H1 (cell line): ENCODE results near the gene HAVCR2. TPM values are rescaled to one million over a fixed set of nuclear protein-coding genes. Genes with fewer than 3 reads are reported as not detected.

Experiments
- BACH1 ChIP-seq: IDR thresholded peaks from 2 replicates; pipeline ENCODE4 v1.6.1; 2012; ENCODE audit warnings: low read length, improper control_type of control experiment
- BCL11A ChIP-seq, 2 experiments: IDR thresholded peaks; one replicate each; pipeline ENCODE4 v1.6.1; 2011; ENCODE audit warnings: low read depth in 2 of 2, low read length in 2 of 2, mild to moderate bottlenecking in 2 of 2
- CHD7 ChIP-seq: fragments of 300-600 bp; sonication (generic); IDR thresholded peaks from 2 replicates; pipeline ENCODE4 v1.7.1; 2012; ENCODE audit warnings: low read length, moderate library complexity, mild to moderate bottlenecking, inconsistent platforms; ENCODE audit not compliant: insufficient replicate concordance
- CTCF ChIP-seq, 3 experiments: IDR thresholded peaks; 1 replicate in 2 of 3; 2 replicates in 1 of 3; pipeline versions ENCODE4 v1.5.1 to v1.6.1; 2011; ENCODE audit warnings: low read length in 3 of 3, mild to moderate bottlenecking in 3 of 3, inconsistent platforms in 2 of 3, low read depth in 1 of 3, moderate library complexity in 1 of 3; ENCODE audit not compliant: insufficient read depth in 1 of 3; ENCODE audit errors: control extremely low read depth in 1 of 3
- GTF2F1 ChIP-seq: IDR thresholded peaks from 2 replicates; pipeline ENCODE4 v1.6.1; 2012; ENCODE audit warnings: low read depth, low read length, improper control_type of control experiment, borderline replicate concordance
- JUND ChIP-seq: IDR thresholded peaks from 2 replicates; pipeline ENCODE4 v1.6.1; 2011; ENCODE audit warnings: mild to moderate bottlenecking, improper control_type of control experiment, low read length
- SIRT6 ChIP-seq: IDR thresholded peaks from one replicate; pipeline ENCODE4 v1.7.1; 2012; ENCODE audit warnings: low read length, inconsistent platforms
- SIX5 ChIP-seq: IDR thresholded peaks from 2 replicates; pipeline ENCODE4 v1.6.1; 2011; ENCODE audit warnings: mild to moderate bottlenecking, low read depth, low read length
- polyA plus RNA-seq, 7 experiments: library from polyadenylated mRNA; depleted of rRNA in 3 of 7; stranded (reverse) in 5 of 7; unstranded in 2 of 7; fragments of >200 nt in 5 of 7; fragments of 200-250 nt in 2 of 7; gene quantifications; 1 replicate in 5 of 7; 2 replicates in 1 of 7; 4 replicates in 1 of 7; pipeline versions ENCODE4 v1.2.1 to v1.2.3, GENCODE V29; 2011 to 2013; ENCODE audit warnings: missing spikeins in 2 of 7, mixed read lengths in 2 of 7
- total RNA-seq: library from RNA; stranded (reverse); fragmentation: NEBNext Ultra II Directional; extraction: Animal tissue kit (Norgen Biotek cat#: 25700); gene quantifications from 2 replicates; pipeline ENCODE4 v1.2.1, GENCODE V29; 2021

The HAVCR2 gene
- total and polyA plus RNA-seq, 2 of the 8 experiments (the other 6 are each of a cell fraction or from before 2014, with no cell fraction given): 0.03 TPM; not detected in 1

DNA sequence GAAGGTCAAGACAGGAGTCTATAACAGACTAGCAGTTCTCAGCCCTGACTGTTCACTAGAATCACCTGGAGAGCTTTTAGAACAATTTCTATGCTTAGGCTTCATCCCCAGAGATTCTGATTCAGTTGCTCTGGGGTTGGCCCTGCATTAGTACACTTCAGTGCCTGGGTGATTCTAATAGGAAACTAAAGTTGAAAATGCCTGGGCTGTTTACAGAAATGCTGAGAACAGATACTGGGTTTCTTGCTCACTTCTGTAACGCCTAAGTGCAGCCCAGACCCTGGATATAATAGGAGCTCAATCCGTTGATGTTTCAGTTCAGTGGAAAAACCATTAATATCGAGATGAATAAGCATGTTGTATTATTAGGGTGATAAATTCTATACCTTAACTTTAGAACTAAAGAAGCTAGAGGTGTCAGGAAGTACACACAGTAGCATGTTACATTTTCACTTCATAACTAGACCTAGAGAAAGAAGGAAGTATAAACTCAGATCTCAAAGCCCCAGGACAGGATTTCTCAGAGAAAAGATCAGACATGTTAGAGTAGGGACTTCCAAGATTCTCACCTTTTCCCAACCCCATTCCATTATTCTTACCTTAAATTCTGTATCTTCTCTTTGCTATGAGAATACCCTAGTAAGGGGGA, 20.4 kb downstream of the HAVCR2 start (continued):
- TF ChIP-seq CHD7: no peak
- TF ChIP-seq JUND: no peak
- TF ChIP-seq SIRT6: no peak
- TF ChIP-seq GTF2F1: no peak
- no peak for TF ChIP-seq SIX5
- no peak for TF ChIP-seq CTCF (IDR thresholded peaks at IDR 0.05; ENCODE audit: control extremely low read depth in 1 of 3, insufficient read depth in 1 of 3, low read depth in 1 of 3, low read length in 3 of 3)
- TF ChIP-seq BCL11A (IDR thresholded peaks at IDR 0.05; ENCODE audit: low read depth in 2 of 2, low read length in 2 of 2): no peak
- no peak for TF ChIP-seq BACH1
